IMR-90 (cell line): ENCODE data around the gene HOXD13. TPM values are rescaled to one million over a fixed set of nuclear protein-coding genes. Genes with fewer than 3 reads are reported as not detected.

Experiments
- ATAC-seq: fragments of 200-7000 bp; cut with Tn5 transposase; 2 replicates; pipeline ENCODE4 v1.9.1; 2020; ENCODE audit warnings: low read depth, mild to moderate bottlenecking, moderate library complexity
- BruUV-seq: library from RNA; stranded (reverse); fragments of 400-500 nt; replicated peaks from 2 replicates; lab custom pipeline; 2021; lab: Mats Ljungman, UMichigan
- CTCF ChIA-PET: fragments of 300-600 bp; formaldehyde crosslinking; extraction: SDS; loops from one replicate; lab custom pipeline; 2021; ENCODE audit warnings: antibody characterized with exemption; lab: Yijun Ruan, JAX
- POLR2A ChIA-PET: fragments of 300-600 bp; sonication (Branson Sonifier 250); formaldehyde crosslinking; loops from one replicate; lab custom pipeline; 2022; ENCODE audit warnings: antibody characterized with exemption; ENCODE audit not compliant: unreplicated experiment; lab: Charles Lee
- DNase-seq: peaks from one replicate; pipeline ENCODE4 v3.0.0; 2013
- H2AFZ ChIP-seq: replicated peaks from 2 replicates; pipeline ENCODE3; 2013; ENCODE audit warnings: low read length, mild to moderate bottlenecking; ENCODE audit not compliant: poor library complexity
- H2AK5ac ChIP-seq: 2 replicates; pipeline ENCODE4 v1.6.1; 2013; ENCODE audit warnings: low read depth, low read length, inconsistent platforms
- H2AK9ac ChIP-seq: replicated peaks from 2 replicates; pipeline ENCODE3; 2013; ENCODE audit warnings: mild to moderate bottlenecking, low read depth, low read length, moderate library complexity; ENCODE audit not compliant: poor library complexity
- H2BK120ac ChIP-seq: 2 replicates; pipeline ENCODE4 v1.6.1; 2013; ENCODE audit warnings: low read depth, low read length, inconsistent platforms
- H2BK15ac ChIP-seq: 3 replicates; pipeline ENCODE4 v1.6.1; 2013; ENCODE audit warnings: low read depth, low read length, inconsistent platforms
- H2BK20ac ChIP-seq: 2 replicates; pipeline ENCODE4 v1.6.1; 2013; ENCODE audit warnings: low read depth, mild to moderate bottlenecking, inconsistent platforms, low read length, moderate library complexity
- H2BK5ac ChIP-seq: 2 replicates; pipeline ENCODE4 v1.6.1; 2013; ENCODE audit warnings: mild to moderate bottlenecking, low read depth, low read length, inconsistent platforms; ENCODE audit not compliant: poor library complexity, severe bottlenecking
- H3K14ac ChIP-seq: replicated peaks from 2 replicates; pipeline ENCODE4 v1.6.1; 2013; ENCODE audit warnings: low read depth, low read length, inconsistent platforms
- H3K18ac ChIP-seq: 2 replicates; pipeline ENCODE4 v1.6.1; 2013; ENCODE audit warnings: low read depth, low read length, control low read depth
- H3K23ac ChIP-seq: 2 replicates; pipeline ENCODE4 v1.6.1; 2013; ENCODE audit warnings: low read depth, low read length, inconsistent platforms
- H3K27ac ChIP-seq: 2 replicates; pipeline ENCODE4 v1.5.1; 2013; ENCODE audit warnings: mild to moderate bottlenecking, control low read depth, low read length; ENCODE audit not compliant: insufficient read depth
- H3K27me3 ChIP-seq: 2 replicates; pipeline ENCODE4 v1.6.1; 2013; ENCODE audit warnings: low read length; ENCODE audit not compliant: control insufficient read depth, insufficient read depth
- H3K36me3 ChIP-seq: 2 replicates; pipeline ENCODE4 v1.6.1; 2013; ENCODE audit warnings: low read length, mixed read lengths; ENCODE audit not compliant: control insufficient read depth, insufficient read depth
- H3K4ac ChIP-seq: 2 replicates; pipeline ENCODE4 v1.6.1; 2013; ENCODE audit warnings: low read depth, low read length, inconsistent platforms
- H3K4me1 ChIP-seq: 2 replicates; pipeline ENCODE4 v1.6.1; 2013; ENCODE audit warnings: low read length, mixed read lengths; ENCODE audit not compliant: control insufficient read depth, insufficient read depth
- H3K4me2 ChIP-seq: 2 replicates; pipeline ENCODE4 v1.6.1; 2013; ENCODE audit warnings: low read depth, mild to moderate bottlenecking, control low read depth, low read length, moderate library complexity
- H3K4me3 ChIP-seq: 2 replicates; pipeline ENCODE4 v1.5.1; 2013; ENCODE audit warnings: low read depth, mild to moderate bottlenecking, control low read depth, low read length, moderate library complexity; ENCODE audit not compliant: insufficient read depth
- H3K56ac ChIP-seq: 2 replicates; pipeline ENCODE4 v1.6.1; 2013; ENCODE audit warnings: low read length, inconsistent platforms; ENCODE audit not compliant: insufficient read depth; ENCODE audit errors: extremely low read depth
- H3K79me1 ChIP-seq, 2 experiments: 2 replicates each; pipeline ENCODE4 v1.6.1; 2013; ENCODE audit warnings: low read length in 2 of 2, inconsistent platforms in 1 of 2, low read depth in 1 of 2
- H3K9ac ChIP-seq: 2 replicates; pipeline ENCODE4 v1.6.1; 2013; ENCODE audit warnings: low read depth, low read length, control low read depth
- H3K9me1 ChIP-seq: 2 replicates; pipeline ENCODE4 v1.6.1; 2013; ENCODE audit warnings: low read length, inconsistent platforms; ENCODE audit not compliant: insufficient read depth
- H3K9me3 ChIP-seq: 2 replicates; pipeline ENCODE4 v1.6.1; 2013; ENCODE audit warnings: low read length; ENCODE audit not compliant: control insufficient read depth, insufficient read depth
- H4K20me1 ChIP-seq: 2 replicates; pipeline ENCODE4 v1.6.1; 2013; ENCODE audit warnings: low read length, inconsistent platforms; ENCODE audit not compliant: insufficient read depth
- H4K5ac ChIP-seq: 2 replicates; pipeline ENCODE4 v1.6.1; 2013; ENCODE audit warnings: mild to moderate bottlenecking, low read depth, low read length, control low read depth
- H4K8ac ChIP-seq, 2 experiments: 2 replicates each; pipeline ENCODE4 v1.6.1; 2013; ENCODE audit warnings: low read depth in 2 of 2, low read length in 2 of 2, control low read depth in 1 of 2, inconsistent platforms in 1 of 2
- H4K91ac ChIP-seq: 2 replicates; pipeline ENCODE4 v1.6.1; 2013; ENCODE audit warnings: low read depth, low read length, inconsistent platforms; ENCODE audit not compliant: insufficient read depth
- BHLHE40 ChIP-seq: fragments of 150-350 bp; IDR thresholded peaks from 2 replicates; pipeline ENCODE4 v1.6.1; 2016; ENCODE audit warnings: mild to moderate bottlenecking, low read depth, low read length
- CEBPB ChIP-seq: IDR thresholded peaks from 2 replicates; pipeline ENCODE4 v1.6.1; 2012; ENCODE audit warnings: low read depth, low read length, improper control_type of control experiment
- CHD1 ChIP-seq: IDR thresholded peaks from 2 replicates; pipeline ENCODE4 v1.6.1; 2012; ENCODE audit warnings: low read depth, low read length, improper control_type of control experiment
- CTCF ChIP-seq: conservative IDR thresholded peaks from 2 replicates; pipeline ENCODE4 v1.5.1; 2012; ENCODE audit warnings: mild to moderate bottlenecking, low read depth, low read length, improper control_type of control experiment
- FOS ChIP-seq: fragments of 150-350 bp; IDR thresholded peaks from 2 replicates; pipeline ENCODE4 v1.6.1; 2016; ENCODE audit warnings: low read depth, low read length
- MAFK ChIP-seq: IDR thresholded peaks from 2 replicates; pipeline ENCODE4 v1.6.1; 2012; ENCODE audit warnings: low read depth, low read length, improper control_type of control experiment
- MAZ ChIP-seq: IDR thresholded peaks from 2 replicates; pipeline ENCODE4 v1.6.1; 2012; ENCODE audit warnings: low read depth, mild to moderate bottlenecking, low read length, improper control_type of control experiment, moderate library complexity, borderline replicate concordance
- MXI1 ChIP-seq: IDR thresholded peaks from 2 replicates; pipeline ENCODE4 v1.6.1; 2012; ENCODE audit warnings: low read depth, mild to moderate bottlenecking, low read length, moderate library complexity, borderline replicate concordance
- NFE2L2 ChIP-seq: fragments of 150-350 bp; IDR thresholded peaks from 2 replicates; pipeline ENCODE4 v1.6.1; 2016; ENCODE audit warnings: low read depth, mild to moderate bottlenecking, low read length
- POLR2A ChIP-seq: IDR thresholded peaks from 2 replicates; pipeline ENCODE4 v1.6.1; 2012; ENCODE audit warnings: mild to moderate bottlenecking, low read depth, low read length
- RAD21 ChIP-seq: IDR thresholded peaks from 2 replicates; pipeline ENCODE4 v1.6.1; 2012; ENCODE audit warnings: low read length, improper control_type of control experiment
- RCOR1 ChIP-seq: IDR thresholded peaks from 2 replicates; pipeline ENCODE4 v1.6.1; 2012; ENCODE audit warnings: mild to moderate bottlenecking, low read length, improper control_type of control experiment; ENCODE audit not compliant: insufficient replicate concordance
- RFX5 ChIP-seq: IDR thresholded peaks from 2 replicates; pipeline ENCODE4 v1.8.0; 2012; ENCODE audit warnings: low read depth, mild to moderate bottlenecking, low read length, moderate library complexity
- SMC3 ChIP-seq: fragments of 150-350 bp; IDR thresholded peaks from 2 replicates; pipeline ENCODE4 v1.6.1; 2016; ENCODE audit warnings: low read depth, mild to moderate bottlenecking, antibody characterized with exemption, low read length, moderate library complexity
- USF2 ChIP-seq: fragments of 150-350 bp; IDR thresholded peaks from 2 replicates; pipeline ENCODE4 v1.6.1; 2017; ENCODE audit warnings: mild to moderate bottlenecking, antibody characterized with exemption, low read length, low read depth
- WGBS, 2 experiments: methylation state at CpG; one replicate each; pipeline versions ENCODE4 v1.1.5 to v1.1.7; 2013; ENCODE audit warnings: missing lambda C conversion rate in 2 of 2; ENCODE audit not compliant: insufficient read length in 1 of 2; ENCODE audit errors: extremely low coverage in 2 of 2; 5-methylcytosine and 5-hydroxymethylcytosine counted together
- dilution Hi-C: fragments of 300-500 bp; cut with HindIII; formaldehyde crosslinking; loops from one replicate; pipeline ENCODE4 v1.14.3; 2018; ENCODE audit warnings: low sequenced_read_pairs; ENCODE audit not compliant: unreplicated experiment
- in situ Hi-C: fragments of 300-500 bp; cut with MboI; formaldehyde crosslinking; loops from 3 replicates; pipeline ENCODE4 v1.14.3; 2019; ENCODE audit warnings: low sequenced_read_pairs, inconsistent platforms, mixed read lengths
- intact Hi-C: fragments of 100-400 bp; cut with micrococcal nuclease; formaldehyde crosslinking; loops from 2 replicates; pipeline ENCODE4 v1.10.0; 2022
- polyA plus RNA-seq, 3 experiments: library from polyadenylated mRNA; depleted of rRNA; stranded (reverse); fragments of >200 nt; gene quantifications; 2 replicates each; pipeline ENCODE4 v1.2.3, GENCODE V29; 2012; ENCODE audit warnings: low replicate concordance in 1 of 3
- total RNA-seq: library from RNA; depleted of rRNA; stranded (reverse); fragments of >200 nt; gene quantifications from 2 replicates; pipeline ENCODE4 v1.2.3, GENCODE V29; 2012
- TF ChIP-seq, protein P1 (sequence below): fragments of 150-350 bp; IDR thresholded peaks from 2 replicates; pipeline ENCODE4 v1.6.1; 2016; ENCODE audit warnings: low read depth, mild to moderate bottlenecking, low read length, moderate library complexity, borderline replicate concordance

Gene HOXD13
- total and polyA plus RNA-seq, 2 of the 4 experiments (the other 2 are of a cell fraction), result not detected

- H3K27ac ChIP-seq, result no peak overlapping the region
- no peak overlapping the region for H3K4me2 ChIP-seq
- no peaks in the 10 kb centered on the region for H3K79me1 ChIP-seq
- H3K4me3 ChIP-seq, result no peak overlapping the region
- dilution Hi-C loops (no loop called here), intact Hi-C loops (no loop called here), in situ Hi-C loops (no loop called here)
- H3K14ac ChIP-seq, result no peak overlapping the region
- no peak overlapping the region for H4K8ac ChIP-seq
- peaks cover 15% of the 10 kb centered on the region for H3K9me3 ChIP-seq
- H2BK15ac ChIP-seq, result no peak overlapping the region
- POLR2A ChIA-PET, result no interaction called here
- H2AK9ac ChIP-seq, result no peak overlapping the region
- peaks cover 94% of the 10 kb centered on the region for H3K27me3 ChIP-seq
- H3K9me1 ChIP-seq, result no peaks in the 10 kb centered on the region
- H3K36me3 ChIP-seq, result no peaks in the 10 kb centered on the region
- WGBS, 2 experiments, result 10% methylated on average over 4 of the region's 11 CpGs; no CpG with 5 or more reads in 1 of the 2 experiments
- no peak overlapping the region for H3K23ac ChIP-seq
- no peak overlapping the region for H4K91ac ChIP-seq
- no peak overlapping the region for H3K4ac ChIP-seq
- TF ChIP-seq CTCF, result no peak
- no peak for TF ChIP-seq MXI1
- TF ChIP-seq CEBPB, result no peak
- TF ChIP-seq RAD21, result no peak
- TF ChIP-seq BHLHE40, result no peak
- no peak for TF ChIP-seq FOS
- TF ChIP-seq, protein P1, sequence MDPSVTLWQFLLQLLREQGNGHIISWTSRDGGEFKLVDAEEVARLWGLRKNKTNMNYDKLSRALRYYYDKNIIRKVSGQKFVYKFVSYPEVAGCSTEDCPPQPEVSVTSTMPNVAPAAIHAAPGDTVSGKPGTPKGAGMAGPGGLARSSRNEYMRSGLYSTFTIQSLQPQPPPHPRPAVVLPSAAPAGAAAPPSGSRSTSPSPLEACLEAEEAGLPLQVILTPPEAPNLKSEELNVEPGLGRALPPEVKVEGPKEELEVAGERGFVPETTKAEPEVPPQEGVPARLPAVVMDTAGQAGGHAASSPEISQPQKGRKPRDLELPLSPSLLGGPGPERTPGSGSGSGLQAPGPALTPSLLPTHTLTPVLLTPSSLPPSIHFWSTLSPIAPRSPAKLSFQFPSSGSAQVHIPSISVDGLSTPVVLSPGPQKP, result no peak
- no peak for TF ChIP-seq SMC3
- TF ChIP-seq USF2, result no peak
- no peak for TF ChIP-seq POLR2A
- TF ChIP-seq NFE2L2, result no peak
- no peak for TF ChIP-seq MAFK
- no peak for TF ChIP-seq RCOR1
- no peak for TF ChIP-seq RFX5
- no peak for TF ChIP-seq MAZ
- no peak for TF ChIP-seq CHD1
- H3K56ac ChIP-seq, result no peak overlapping the region
- no peak overlapping the region for H2BK5ac ChIP-seq
- ATAC-seq, result no peak
- no peak overlapping the region for H2AK5ac ChIP-seq
- H4K5ac ChIP-seq, result no peak overlapping the region
- no peak for DNase-seq
- CTCF ChIA-PET, result no interaction called here
- peak overlapping the region; percentile 37 for H2AFZ ChIP-seq
- H3K9ac ChIP-seq, result no peak overlapping the region
- H3K18ac ChIP-seq, result no peak overlapping the region
- H2BK20ac ChIP-seq, result no peak overlapping the region
- no peaks in the 10 kb centered on the region for H4K20me1 ChIP-seq
- no peaks in the 10 kb centered on the region for H3K4me1 ChIP-seq
- BruUV-seq, result no TSS peak
- H2BK120ac ChIP-seq, result no peak overlapping the region
These were observed 25.4 kb downstream of the HOXD13 start for GRCh38 chr2:176117823-176118371.
